Measurements from ENCODE around the gene DUSP22.

DNA sequence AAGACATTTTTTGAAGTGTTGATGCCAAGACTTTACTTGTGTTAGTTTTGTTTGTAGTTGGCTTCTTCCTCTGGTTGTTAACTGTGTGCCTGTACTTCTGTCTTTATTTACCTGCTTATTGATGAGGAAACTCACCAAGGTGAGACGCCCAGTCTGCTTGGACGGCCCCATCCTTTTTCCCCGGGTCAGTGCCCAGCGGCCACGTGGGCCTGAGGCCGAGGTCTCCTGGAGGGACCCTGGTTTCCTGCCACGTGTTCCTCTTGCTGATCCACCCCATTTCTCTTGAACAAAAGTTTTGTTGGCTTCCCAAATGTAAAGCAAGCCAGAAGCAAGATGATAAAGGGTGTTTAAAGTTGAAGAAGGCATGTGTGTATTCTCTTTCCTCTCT lies 24.8 kb downstream of the DUSP22 start:
- TF ChIP-seq, protein P1, sequence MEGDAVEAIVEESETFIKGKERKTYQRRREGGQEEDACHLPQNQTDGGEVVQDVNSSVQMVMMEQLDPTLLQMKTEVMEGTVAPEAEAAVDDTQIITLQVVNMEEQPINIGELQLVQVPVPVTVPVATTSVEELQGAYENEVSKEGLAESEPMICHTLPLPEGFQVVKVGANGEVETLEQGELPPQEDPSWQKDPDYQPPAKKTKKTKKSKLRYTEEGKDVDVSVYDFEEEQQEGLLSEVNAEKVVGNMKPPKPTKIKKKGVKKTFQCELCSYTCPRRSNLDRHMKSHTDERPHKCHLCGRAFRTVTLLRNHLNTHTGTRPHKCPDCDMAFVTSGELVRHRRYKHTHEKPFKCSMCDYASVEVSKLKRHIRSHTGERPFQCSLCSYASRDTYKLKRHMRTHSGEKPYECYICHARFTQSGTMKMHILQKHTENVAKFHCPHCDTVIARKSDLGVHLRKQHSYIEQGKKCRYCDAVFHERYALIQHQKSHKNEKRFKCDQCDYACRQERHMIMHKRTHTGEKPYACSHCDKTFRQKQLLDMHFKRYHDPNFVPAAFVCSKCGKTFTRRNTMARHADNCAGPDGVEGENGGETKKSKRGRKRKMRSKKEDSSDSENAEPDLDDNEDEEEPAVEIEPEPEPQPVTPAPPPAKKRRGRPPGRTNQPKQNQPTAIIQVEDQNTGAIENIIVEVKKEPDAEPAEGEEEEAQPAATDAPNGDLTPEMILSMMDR (IDR thresholded peaks at IDR 0.05; ENCODE audit: low read depth, low read length, poor library complexity, severe bottlenecking): no peak
- no peak for TF ChIP-seq EZH2phosphoT487 (IDR thresholded peaks at IDR 0.05; ENCODE audit: borderline replicate concordance, low read length)
